Renal pelvis (tissue), 4 donors: ENCODE data around the gene SEC23A. TPM values are rescaled to one million over a fixed set of nuclear protein-coding genes. Genes with fewer than 3 reads are reported as not detected.
"Not testable (repeated sequence)": the region's sequence is repeated elsewhere in the genome, so short reads cannot be mapped to it uniquely, and the experiment has no call there.

Experiments
- DNase-seq: peaks from one replicate; pipeline ENCODE4 v3.0.0-alpha.2; 2013
- polyA plus RNA-seq, 3 donors: library from polyadenylated mRNA; unstranded; fragments of 120-200 nt; gene quantifications; one replicate each; pipeline ENCODE4 v1.2.1, GENCODE V29; 2013; ENCODE audit not compliant: insufficient read length in 3 of 3

SEC23A gene
- polyA plus RNA-seq, 3 donors: 60.6 to 66.5 (median 61.7) TPM

DNA sequence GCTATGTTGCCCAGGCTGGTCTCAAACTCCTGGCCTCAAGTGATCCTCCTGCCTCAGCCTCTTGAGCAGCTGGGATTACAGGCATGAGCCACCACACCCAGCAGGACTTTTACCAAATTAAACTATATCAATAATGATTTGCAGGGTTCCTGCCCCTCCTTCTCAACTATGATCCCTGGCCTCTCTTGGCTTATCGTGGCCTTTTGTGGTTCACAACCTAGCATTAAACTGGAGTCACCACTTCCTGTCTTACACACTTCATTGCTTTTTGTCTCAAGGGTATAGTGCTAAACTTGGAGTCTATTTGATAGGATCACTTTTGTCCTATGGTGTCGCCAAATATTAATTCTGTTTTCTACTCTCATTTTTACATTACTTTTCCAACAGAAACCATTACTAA is 64.5 kb downstream of the SEC23A start:
- no peak for DNase-seq

DNA sequence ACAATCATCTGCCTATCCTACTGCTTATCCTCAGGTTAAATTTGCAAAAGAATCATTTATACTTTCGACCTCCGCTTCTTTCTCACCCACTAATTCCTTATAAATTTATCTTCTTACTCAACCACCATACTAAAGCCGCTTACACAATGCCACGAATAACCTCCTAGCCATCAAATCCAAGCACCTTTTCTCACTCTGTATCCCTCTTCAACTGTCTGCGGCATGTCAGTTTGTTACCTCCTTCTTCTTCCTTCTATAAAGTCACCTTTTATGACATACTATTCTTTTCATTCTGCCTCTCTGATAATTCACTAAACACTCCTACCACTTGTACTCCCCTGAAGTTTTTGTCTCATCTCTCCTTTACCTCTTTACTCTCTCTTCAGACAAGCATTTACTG is 66.3 kb downstream of the SEC23A start:
- DNase-seq: no peak

GRCh38 chr14:39035336-39035735 is 67.7 kb downstream of the SEC23A start:
- DNase-seq: no peak

- no peak for DNase-seq
These were observed 68.3 kb downstream of the SEC23A start for GRCh38 chr14:39034481-39035296.

DNA sequence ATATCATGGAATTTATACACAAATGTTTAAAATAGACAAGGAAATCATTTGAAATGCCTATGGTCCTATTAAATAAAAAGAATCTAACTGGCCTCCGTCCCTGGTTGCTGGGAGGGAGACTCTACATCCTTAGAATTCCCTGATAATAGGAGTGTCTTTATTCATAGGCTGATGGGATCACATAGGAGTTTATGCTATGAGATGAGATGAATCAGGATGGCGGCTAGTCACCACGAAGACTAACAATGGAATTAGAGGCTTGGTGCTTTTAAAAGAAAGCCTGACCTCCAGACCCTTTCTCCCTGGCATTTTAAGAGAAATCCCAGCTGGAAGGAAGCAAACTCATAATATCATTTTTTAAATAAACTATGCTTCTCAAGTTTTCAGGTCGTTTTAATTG is 69.7 kb downstream of the SEC23A start:
- DNase-seq: no peak

- DNase-seq: no peak
These were observed 72.8 kb downstream of the SEC23A start for GRCh38 chr14:39030209-39030608.

- DNase-seq: no peak
These were observed 73.2 kb downstream of the SEC23A start for GRCh38 chr14:39029789-39030188.

GRCh38 chr14:39028620-39029019 is 74.4 kb downstream of the SEC23A start:
- no peak for DNase-seq

- no peak for DNase-seq
These were observed 77.0 kb downstream of the SEC23A start for GRCh38 chr14:39025810-39026627.

DNA sequence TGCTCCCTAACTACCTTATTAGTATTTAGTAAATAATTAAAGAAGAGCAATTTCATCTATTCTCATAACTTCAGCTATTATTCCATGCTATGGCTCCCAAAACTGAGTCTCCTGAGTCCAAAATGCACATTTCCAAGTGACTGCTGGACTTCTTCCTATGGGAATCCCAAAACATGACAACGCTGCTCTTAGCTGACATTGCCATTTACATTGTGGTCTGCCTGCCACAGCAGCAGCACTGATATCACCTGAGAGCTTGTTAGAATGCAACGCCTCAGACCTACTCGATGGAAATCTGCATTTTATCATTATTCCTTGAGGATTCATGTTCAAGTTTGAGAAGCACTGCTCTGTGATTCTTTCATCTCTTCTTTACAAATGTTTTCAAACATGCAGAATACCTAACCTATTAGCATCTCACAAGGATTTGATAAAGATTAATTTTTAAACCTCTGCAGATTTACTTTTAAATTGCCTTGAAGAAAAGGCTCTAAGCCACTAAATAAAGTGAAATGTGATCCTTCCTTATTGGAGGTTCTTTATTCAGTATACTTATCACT is 77.7 kb downstream of the SEC23A start:
- DNase-seq: no peak

GRCh38 chr14:39023939-39024871 is 78.8 kb downstream of the SEC23A start:
- no peak for DNase-seq

GRCh38 chr14:39017096-39018016 is 85.7 kb downstream of the SEC23A start:
- DNase-seq: not testable (repeated sequence)

GRCh38 chr14:39016733-39017095 is 86.3 kb downstream of the SEC23A start:
- DNase-seq: no peak

- no peak for DNase-seq
These were observed 87.0 kb downstream of the SEC23A start for GRCh38 chr14:39015964-39016577.

DNA sequence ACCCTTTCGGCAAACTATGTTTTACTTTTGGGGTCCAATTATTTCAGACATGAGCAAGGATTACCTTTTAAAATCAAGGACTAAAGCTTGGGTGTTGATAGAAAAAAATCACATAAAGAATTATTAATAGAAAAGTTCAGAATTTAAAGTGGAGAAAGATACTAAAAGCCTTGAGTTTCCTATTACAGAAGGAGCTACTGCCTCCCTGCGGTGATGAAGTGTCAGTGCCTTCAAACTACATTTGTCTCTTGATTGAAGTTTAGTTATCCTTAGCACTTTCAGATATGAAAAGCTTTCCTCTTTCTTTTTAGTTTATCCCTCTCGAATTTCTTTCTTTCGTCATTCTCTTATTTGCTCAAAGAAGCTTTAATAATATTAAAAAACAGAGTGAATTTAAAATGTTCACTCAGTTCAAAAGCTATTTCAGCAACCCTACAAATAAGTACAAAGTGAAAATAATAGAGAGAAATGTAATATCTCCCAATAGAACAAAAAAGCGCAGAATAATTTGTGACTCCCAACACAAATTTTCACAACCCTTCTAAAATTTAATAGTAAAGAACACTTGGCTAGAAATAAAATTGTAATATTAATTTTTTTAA is 87.6 kb downstream of the SEC23A start:
- peak; percentile 44 for DNase-seq

- no peak for DNase-seq
These were observed 88.6 kb downstream of the SEC23A start for GRCh38 chr14:39014460-39014859.

DNA sequence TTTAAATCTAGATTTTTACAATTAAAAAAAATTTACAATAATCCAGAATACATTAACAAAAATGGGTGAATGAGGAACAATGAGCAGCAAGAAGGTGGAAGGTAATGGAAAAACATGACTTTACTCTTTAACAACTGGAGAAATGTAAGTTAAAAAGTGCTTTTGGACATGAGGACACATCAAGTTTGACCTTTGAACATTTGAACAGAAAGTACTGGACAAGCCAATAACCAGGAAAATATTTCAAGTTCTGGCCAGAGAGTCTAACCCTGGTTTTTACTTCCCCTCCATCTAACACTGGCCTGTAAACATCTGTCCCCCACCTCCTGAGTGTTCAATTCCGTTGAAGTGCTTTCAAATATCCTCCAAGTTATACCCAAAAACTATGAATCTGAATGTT is 94.1 kb downstream of the SEC23A start:
- DNase-seq: not testable (repeated sequence)

DNA sequence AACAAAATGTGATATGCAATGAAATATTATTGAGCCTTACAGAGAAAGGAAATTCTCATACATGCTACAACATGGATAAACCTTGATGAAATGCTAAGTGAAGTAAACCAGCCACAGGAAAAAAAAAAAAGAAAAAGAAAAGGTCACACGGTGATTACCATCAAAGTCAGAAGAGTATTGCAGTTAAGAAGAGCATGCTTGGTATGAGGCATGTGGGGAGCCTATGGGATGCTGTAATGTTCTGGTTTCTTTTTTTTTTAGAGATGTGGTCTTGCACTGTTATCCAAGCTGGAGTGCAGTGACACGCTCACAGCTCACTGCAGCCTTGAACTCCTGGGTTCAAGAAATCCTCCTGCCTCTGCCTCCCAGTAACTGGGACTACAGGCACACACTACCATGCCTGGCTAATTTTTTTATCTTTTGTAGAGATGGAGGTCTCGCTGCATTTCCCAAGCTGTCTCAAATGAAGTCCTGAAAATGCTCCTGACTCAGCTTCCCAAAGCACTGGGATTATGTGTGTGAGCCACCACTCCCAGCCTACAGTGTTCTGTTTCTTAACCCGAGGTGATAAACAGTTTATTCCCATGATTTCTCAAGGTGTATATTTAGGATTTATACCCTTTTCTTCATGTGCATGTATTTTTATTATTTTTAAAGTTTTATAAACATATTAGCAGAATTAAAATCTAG is 96.2 kb downstream of the SEC23A start:
- no peak for DNase-seq
